SU-DHL-6 (cell line): ENCODE data around the gene IFNE.
A peak's percentile ranks its signal among the peaks of the same experiment; 100 is the strongest.

ENCODE experiments used
- H2AFZ ChIP-seq: fragments of 200-600 bp; sonication (generic); 2 replicates; pipeline ENCODE4 v1.6.1; 2014; ENCODE audit warnings: low read depth, mild to moderate bottlenecking, moderate library complexity, mixed read lengths, antibody characterized with exemption, low read length; ENCODE audit not compliant: severe bottlenecking
- H3F3A ChIP-seq: fragments of 200-600 bp; shearing (Covaris generic); 2 replicates; pipeline ENCODE4 v1.6.0; 2016; ENCODE audit warnings: antibody characterized with exemption, mild to moderate bottlenecking; ENCODE audit not compliant: insufficient read depth
- H3K27ac ChIP-seq: fragments of 200-600 bp; sonication (generic); 2 replicates; pipeline ENCODE4 v1.5.1; 2016; ENCODE audit warnings: low read depth, mild to moderate bottlenecking, low read length, moderate library complexity, mixed read lengths
- H3K27me3 ChIP-seq: fragments of 200-600 bp; sonication (generic), shearing (Covaris generic); 2 replicates; pipeline ENCODE4 v1.6.0; 2014; ENCODE audit warnings: mild to moderate bottlenecking, low read length
- H3K36me3 ChIP-seq: fragments of 200-600 bp; sonication (generic); 2 replicates; pipeline ENCODE4 v1.6.1; 2014; ENCODE audit warnings: mild to moderate bottlenecking, low read length, mixed read lengths
- H3K4me2 ChIP-seq: fragments of 300-600, 200-600 bp; shearing (Covaris generic), sonication (generic); 2 replicates; pipeline ENCODE4 v1.6.0; 2014; ENCODE audit warnings: low read length, low read depth, mild to moderate bottlenecking; ENCODE audit not compliant: poor library complexity, severe bottlenecking
- H3K4me3 ChIP-seq: fragments of 200-600 bp; sonication (generic); 2 replicates; pipeline ENCODE4 v1.5.1; 2014; ENCODE audit warnings: antibody characterized with exemption, low read length, mild to moderate bottlenecking, mixed read lengths; ENCODE audit not compliant: insufficient read depth, poor library complexity, severe bottlenecking
- H3K79me2 ChIP-seq: fragments of 200-600 bp; sonication (generic); 2 replicates; pipeline ENCODE4 v1.6.1; 2014; ENCODE audit warnings: mild to moderate bottlenecking, low read length, moderate library complexity; ENCODE audit not compliant: insufficient read depth
- H3K9ac ChIP-seq: fragments of 200-600 bp; sonication (generic); 2 replicates; pipeline ENCODE4 v1.7.0; 2014; ENCODE audit warnings: mild to moderate bottlenecking, low read length
- H3K9me2 ChIP-seq: fragments of 200-600 bp; sonication (generic); replicated peaks from 2 replicates; pipeline ENCODE4 v1.6.1; 2014; ENCODE audit warnings: low read length; ENCODE audit not compliant: insufficient read depth
- H3K9me3 ChIP-seq: fragments of 200-600 bp; sonication (generic); 2 replicates; pipeline ENCODE4 v1.6.1; 2014; ENCODE audit warnings: low read length, mixed read lengths; ENCODE audit not compliant: insufficient read depth
- H4K20me1 ChIP-seq: fragments of 200-600 bp; sonication (generic); 2 replicates; pipeline ENCODE4 v1.6.1; 2014; ENCODE audit warnings: low read depth, mild to moderate bottlenecking, antibody characterized with exemption, low read length, moderate library complexity, mixed read lengths
- EZH2phosphoT487 ChIP-seq: fragments of 200-600 bp; sonication (generic), shearing (Covaris generic); conservative IDR thresholded peaks from 2 replicates; pipeline ENCODE4 v1.6.1; 2018; ENCODE audit warnings: mild to moderate bottlenecking, antibody characterized with exemption, low read length, moderate library complexity, mixed read lengths
- TF ChIP-seq, protein P1 (sequence below): fragments of 200-600 bp; sonication (generic); IDR thresholded peaks from one replicate; pipeline ENCODE4 v1.5.1; 2017; ENCODE audit warnings: antibody characterized with exemption, mild to moderate bottlenecking, low read length, moderate library complexity; ENCODE audit not compliant: insufficient read depth, poor library complexity, severe bottlenecking

The IFNE gene

DNA sequence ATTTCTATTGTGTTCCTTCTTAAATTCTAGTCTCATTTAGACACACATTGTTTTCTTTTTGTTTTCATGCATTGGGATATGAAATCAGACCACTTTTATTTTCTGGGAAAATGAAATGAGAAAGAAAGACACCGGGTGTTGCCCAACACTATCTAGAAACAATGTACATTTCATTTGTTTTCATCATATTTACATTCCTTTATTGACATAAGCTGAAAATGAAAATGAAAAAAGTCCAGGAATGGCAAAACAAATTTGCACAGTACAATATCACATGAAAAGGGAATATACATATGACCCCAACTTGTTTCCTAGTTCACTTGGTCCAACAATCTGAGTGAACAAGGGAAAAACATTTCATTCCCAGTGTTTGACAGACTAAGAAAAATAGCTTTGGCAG lies 20.7 kb downstream of the IFNE start:
- Histone ChIP-seq H3K4me3 (no peak overlapping the region), H3F3A (no peaks in the 10 kb centered on the region), H3K27ac (no peak overlapping the region), H4K20me1 (no peaks in the 10 kb centered on the region), H3K36me3 (no peaks in the 10 kb centered on the region), H2AFZ (no peak overlapping the region), H3K9ac (no peak overlapping the region), H3K79me2 (no peaks in the 10 kb centered on the region), H3K27me3 (no peaks in the 10 kb centered on the region), H3K4me2 (no peak overlapping the region), H3K9me3 (no peaks in the 10 kb centered on the region), H3K9me2 (no peaks in the 10 kb centered on the region)
- TF ChIP-seq EZH2phosphoT487, result no peak
- TF ChIP-seq, protein P1, sequence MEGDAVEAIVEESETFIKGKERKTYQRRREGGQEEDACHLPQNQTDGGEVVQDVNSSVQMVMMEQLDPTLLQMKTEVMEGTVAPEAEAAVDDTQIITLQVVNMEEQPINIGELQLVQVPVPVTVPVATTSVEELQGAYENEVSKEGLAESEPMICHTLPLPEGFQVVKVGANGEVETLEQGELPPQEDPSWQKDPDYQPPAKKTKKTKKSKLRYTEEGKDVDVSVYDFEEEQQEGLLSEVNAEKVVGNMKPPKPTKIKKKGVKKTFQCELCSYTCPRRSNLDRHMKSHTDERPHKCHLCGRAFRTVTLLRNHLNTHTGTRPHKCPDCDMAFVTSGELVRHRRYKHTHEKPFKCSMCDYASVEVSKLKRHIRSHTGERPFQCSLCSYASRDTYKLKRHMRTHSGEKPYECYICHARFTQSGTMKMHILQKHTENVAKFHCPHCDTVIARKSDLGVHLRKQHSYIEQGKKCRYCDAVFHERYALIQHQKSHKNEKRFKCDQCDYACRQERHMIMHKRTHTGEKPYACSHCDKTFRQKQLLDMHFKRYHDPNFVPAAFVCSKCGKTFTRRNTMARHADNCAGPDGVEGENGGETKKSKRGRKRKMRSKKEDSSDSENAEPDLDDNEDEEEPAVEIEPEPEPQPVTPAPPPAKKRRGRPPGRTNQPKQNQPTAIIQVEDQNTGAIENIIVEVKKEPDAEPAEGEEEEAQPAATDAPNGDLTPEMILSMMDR, result no peak

DNA sequence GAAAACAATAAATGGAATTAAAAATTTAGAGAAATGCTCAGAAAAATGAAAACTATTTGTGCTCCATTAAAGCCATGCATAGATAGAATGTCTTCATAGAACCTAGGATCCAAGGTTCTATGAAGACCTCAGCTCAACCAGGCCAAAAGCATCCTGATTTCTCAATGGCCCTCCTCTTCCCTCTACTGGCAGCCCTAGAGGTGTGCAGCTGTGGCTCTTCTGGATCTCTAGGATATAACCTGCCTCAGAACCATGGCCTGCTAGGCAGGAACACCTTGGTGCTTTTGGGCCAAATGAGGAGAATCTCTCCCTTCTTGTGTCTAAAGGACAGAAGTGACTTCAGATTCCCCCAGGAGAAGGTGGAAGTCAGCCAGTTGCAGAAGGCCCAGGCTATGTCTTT lies 26.8 kb downstream of the IFNE start:
- no peak overlapping the region for H3K27ac ChIP-seq

DNA sequence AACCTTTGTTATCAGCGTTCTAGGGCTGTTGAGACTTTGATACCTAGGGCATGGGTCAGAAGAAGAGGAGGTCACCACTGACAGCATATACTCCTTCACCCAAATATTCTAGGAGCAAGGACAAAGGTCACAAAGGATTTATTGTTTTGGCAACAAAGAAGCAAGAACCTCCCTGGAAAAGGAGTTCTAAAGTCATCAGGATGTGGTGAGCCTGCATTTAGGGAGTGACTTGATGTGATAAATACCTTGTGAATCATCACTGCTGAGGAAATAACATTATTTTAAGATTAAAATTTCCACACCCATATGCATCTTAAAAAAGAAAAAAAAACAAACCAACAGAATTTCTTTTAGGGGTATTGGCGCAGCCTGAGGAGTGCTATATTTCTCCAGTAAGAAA lies 28.0 kb downstream of the IFNE start:
- Histone ChIP-seq H3K36me3 (no peaks in the 10 kb centered on the region), H3K9ac (no peak overlapping the region), H3K4me2 (no peak overlapping the region)

More for the DNA sequence above, 26.8 kb downstream of the IFNE start:
- no peaks in the 10 kb centered on the region for H3K79me2 ChIP-seq
- no peaks in the 10 kb centered on the region for H3F3A ChIP-seq
- H3K36me3 ChIP-seq, result no peaks in the 10 kb centered on the region
- no peak overlapping the region for H2AFZ ChIP-seq
- no peak for TF ChIP-seq EZH2phosphoT487
- TF ChIP-seq, protein P1, result peak; percentile 50
- no peak overlapping the region for H3K4me2 ChIP-seq
- H3K27me3 ChIP-seq, result no peaks in the 10 kb centered on the region
- H3K9me3 ChIP-seq, result no peaks in the 10 kb centered on the region
- no peak overlapping the region for H3K4me3 ChIP-seq
- H4K20me1 ChIP-seq, result no peaks in the 10 kb centered on the region
- no peak overlapping the region for H3K9ac ChIP-seq
- H3K9me2 ChIP-seq, result no peaks in the 10 kb centered on the region

More for the DNA sequence above, 28.0 kb downstream of the IFNE start:
- no peak overlapping the region for H3K4me3 ChIP-seq
- no peaks in the 10 kb centered on the region for H3K9me2 ChIP-seq
- TF ChIP-seq, protein P1, result no peak
- TF ChIP-seq EZH2phosphoT487, result no peak
- no peaks in the 10 kb centered on the region for H3F3A ChIP-seq
- no peaks in the 10 kb centered on the region for H3K79me2 ChIP-seq
- H3K27ac ChIP-seq, result no peak overlapping the region
- H3K27me3 ChIP-seq, result no peaks in the 10 kb centered on the region
- no peaks in the 10 kb centered on the region for H3K9me3 ChIP-seq
- H2AFZ ChIP-seq, result no peak overlapping the region
- H4K20me1 ChIP-seq, result no peaks in the 10 kb centered on the region
